NCI-H146 (cell line): ENCODE measurements around the gene ADRA2C.

Experiments
- DNase-seq: peaks from one replicate; lab custom pipeline; 2025; lab: John Stamatoyannopoulos, UW

Gene ADRA2C

GRCh38 chr4:3760841-3761240, 5.3 kb upstream of the ADRA2C start:
- no peak for DNase-seq

- no peak for DNase-seq
Observed at GRCh38 chr4:3762264-3762663, 3.9 kb upstream of the ADRA2C start.

DNA sequence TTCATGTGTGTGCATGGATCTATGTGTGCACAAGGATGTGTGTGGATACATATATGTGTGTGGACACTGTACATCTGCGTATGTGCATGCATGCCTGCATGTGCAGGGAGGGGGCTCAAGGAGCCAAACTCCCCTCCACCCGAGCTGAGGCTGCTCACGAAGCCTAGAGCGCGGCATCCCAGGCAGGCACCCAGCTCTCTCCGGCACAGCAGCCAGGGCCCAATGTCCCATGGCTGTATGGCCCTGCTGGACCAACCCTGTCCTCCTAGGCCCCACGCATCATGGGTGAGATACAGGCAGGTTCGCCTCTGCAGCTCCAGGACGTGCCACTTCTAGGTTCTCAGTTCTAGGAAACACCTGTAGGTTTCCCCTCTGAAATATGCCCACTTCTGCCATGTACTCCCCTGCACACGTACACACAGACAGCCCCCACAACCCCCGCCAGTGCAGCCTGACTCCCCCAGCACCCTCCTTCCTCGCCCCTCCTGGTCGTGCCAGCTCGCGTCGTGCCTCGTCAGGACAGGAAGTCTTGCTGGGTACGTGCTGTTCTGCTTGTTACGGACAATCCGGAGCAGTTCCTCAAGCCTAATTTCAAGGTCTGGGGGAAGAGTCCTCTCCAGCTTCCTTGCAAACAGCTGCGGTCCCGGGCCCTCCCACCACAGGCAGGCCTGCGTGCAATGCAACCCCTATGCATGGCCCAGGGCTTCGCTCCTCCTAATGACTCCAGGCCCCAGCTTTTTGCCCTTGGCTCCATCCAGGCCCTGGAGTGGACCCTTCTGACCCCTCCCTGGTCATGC, 3.2 kb upstream of the ADRA2C start:
- no peak for DNase-seq

- no peak for DNase-seq
Observed at GRCh38 chr4:3765271-3766035, 732 bp upstream of the ADRA2C start.

DNA sequence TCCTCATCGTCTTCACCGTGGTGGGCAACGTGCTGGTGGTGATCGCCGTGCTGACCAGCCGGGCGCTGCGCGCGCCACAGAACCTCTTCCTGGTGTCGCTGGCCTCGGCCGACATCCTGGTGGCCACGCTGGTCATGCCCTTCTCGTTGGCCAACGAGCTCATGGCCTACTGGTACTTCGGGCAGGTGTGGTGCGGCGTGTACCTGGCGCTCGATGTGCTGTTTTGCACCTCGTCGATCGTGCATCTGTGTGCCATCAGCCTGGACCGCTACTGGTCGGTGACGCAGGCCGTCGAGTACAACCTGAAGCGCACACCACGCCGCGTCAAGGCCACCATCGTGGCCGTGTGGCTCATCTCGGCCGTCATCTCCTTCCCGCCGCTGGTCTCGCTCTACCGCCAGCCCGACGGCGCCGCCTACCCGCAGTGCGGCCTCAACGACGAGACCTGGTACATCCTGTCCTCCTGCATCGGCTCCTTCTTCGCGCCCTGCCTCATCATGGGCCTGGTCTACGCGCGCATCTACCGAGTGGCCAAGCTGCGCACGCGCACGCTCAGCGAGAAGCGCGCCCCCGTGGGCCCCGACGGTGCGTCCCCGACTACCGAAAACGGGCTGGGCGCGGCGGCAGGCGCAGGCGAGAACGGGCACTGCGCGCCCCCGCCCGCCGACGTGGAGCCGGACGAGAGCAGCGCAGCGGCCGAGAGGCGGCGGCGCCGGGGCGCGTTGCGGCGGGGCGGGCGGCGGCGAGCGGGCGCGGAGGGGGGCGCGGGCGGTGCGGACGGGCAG, 792 bp downstream of the ADRA2C start:
- no peak for DNase-seq

DNA sequence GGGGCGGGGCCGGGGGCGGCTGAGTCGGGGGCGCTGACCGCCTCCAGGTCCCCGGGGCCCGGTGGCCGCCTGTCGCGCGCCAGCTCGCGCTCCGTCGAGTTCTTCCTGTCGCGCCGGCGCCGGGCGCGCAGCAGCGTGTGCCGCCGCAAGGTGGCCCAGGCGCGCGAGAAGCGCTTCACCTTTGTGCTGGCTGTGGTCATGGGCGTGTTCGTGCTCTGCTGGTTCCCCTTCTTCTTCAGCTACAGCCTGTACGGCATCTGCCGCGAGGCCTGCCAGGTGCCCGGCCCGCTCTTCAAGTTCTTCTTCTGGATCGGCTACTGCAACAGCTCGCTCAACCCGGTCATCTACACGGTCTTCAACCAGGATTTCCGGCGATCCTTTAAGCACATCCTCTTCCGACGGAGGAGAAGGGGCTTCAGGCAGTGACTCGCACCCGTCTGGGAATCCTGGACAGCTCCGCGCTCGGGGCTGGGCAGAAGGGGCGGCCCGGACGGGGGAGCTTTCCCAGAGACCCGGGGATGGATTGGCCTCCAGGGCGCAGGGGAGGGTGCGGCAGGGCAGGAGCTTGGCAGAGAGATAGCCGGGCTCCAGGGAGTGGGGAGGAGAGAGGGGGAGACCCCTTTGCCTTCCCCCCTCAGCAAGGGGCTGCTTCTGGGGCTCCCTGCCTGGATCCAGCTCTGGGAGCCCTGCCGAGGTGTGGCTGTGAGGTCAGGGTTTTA, 1.5 kb downstream of the ADRA2C start:
- DNase-seq: no peak

DNA sequence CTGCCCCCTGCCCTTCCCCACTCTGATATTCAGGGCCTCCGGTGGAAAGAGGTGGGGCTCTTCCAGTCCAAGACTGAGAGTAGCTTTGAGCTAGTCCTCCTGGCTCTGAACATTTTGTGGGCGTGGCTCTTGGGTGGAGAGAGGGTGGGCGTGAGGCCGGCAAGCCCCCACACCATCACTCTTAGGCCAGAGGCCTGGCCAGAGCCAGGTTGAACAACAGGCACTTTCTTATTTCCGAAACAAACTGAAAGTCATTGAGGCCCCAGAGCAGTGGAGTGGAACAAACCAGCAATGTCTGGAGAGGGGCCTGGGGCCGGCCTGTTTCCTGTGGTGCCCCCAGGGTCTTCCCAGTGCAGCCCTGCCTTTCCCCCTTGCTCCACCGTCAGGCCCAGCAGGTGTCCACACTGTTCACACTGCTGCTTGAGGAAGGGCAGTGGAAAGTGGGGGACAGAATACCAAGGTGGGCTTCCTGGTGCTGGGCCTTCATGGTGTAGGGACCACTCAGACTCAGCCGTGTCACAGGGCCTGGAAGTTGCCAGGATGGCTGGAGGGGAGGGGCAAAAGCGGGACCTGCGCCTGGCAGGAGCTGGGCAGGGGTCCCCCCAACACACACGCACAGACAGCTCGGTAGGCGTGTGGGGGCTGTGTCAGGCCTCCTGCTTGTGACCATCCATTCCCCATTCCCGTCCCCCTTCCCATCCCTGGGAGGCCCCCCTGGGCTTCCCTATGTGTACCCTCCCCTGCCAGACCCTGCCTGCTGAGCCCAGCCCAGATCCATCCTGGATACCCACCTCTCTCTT, 2.9 kb downstream of the ADRA2C start:
- no peak for DNase-seq

DNA sequence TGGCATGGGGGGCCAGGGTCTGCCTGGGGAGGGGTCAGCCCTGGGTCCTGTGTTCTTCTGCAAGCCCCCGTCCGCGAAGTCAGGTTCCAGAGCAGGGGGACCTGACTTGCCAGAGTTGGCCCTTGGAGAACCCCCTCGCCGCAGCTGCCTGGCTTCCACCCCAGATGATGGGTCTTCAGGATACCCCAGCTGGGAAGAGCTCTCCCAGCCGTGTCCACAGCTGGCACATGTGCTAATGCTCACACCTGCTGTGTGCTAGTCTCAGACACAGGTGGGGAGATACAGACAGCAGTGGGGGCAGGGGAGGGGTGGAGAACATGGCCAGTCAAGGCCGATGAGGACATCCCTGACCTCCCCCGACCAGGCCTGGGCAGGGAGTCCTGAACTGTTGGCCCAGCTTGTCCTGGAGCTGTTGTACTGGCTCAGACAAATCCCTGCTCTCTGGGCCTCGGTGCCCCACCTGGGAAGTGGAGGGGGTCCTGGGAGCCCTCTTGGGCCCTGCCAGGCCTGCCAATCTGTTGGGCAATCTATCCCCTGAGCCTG, 3.5 kb downstream of the ADRA2C start:
- no peak for DNase-seq

DNA sequence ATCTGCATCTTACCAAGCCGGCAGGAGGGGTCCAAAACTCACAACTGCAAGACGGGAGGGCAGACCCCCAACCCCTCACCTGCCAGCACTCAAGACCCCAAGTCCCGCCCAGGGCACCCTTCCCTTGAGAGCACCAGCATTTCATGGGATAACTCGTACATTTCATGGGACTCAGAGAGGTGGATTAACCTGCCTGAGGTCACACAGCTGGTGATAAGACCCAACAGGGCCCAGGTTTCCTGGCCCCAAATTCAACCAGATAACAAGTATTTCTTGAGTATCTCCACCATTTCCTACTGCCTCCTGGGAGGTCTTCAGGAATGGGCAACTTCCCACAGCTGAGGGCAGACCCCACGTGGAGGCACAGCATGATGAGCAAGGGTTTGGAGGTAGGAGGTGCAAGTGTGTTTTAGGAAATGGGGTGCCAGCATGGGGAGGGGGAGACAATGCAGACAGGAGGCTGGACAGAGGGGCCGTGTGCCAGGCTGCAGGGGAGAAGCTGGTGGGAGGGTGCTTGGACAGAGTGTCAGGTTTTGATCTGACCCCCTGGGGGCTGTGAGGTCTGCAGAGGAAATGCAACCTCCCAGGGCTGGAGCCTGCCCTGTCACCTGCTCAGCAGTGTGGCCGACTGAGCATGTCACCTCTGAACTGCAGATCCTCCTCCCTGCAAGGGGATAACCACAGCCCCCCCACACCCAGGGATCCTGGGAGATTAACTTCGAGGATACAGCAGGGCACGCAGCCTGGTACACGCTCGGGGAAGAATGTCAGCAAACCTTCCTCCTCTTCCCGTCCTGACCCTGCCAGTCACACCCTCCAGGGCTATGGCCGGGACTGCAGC, 4.4 kb downstream of the ADRA2C start:
- DNase-seq: no peak

GRCh38 chr4:3771164-3771809, 5.1 kb downstream of the ADRA2C start:
- no peak for DNase-seq

DNA sequence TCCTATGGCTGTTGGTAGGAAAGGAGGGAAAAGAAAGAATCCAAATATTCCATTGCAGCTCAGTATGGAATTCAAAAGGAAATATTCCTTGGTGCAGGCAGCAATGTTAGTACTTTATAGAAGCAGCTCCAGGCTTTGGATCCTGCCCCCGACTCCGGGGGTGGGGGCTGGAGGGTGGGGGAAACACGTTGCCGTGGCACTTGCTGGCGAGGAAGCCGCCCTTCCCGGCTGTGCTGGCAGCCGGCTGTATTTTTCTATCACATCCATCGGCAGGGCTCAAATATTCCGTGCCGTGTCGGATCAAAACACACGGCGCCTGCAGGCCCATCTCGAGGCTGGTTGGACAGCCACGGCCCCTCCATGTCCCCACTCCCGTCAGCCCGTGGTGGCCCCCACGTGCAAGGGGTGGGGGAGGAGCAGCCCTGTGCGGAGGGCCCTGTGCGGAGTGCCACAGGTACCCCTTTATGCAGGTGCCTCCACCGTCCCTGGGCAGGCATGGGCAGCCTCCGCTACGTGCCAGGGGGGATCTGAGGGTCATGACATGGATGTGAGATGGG, 5.8 kb downstream of the ADRA2C start:
- no peak for DNase-seq

GRCh38 chr4:3772632-3773031, 6.4 kb downstream of the ADRA2C start:
- DNase-seq: no peak

- no peak for DNase-seq
Observed at GRCh38 chr4:3773552-3774001, 7.4 kb downstream of the ADRA2C start.

DNA sequence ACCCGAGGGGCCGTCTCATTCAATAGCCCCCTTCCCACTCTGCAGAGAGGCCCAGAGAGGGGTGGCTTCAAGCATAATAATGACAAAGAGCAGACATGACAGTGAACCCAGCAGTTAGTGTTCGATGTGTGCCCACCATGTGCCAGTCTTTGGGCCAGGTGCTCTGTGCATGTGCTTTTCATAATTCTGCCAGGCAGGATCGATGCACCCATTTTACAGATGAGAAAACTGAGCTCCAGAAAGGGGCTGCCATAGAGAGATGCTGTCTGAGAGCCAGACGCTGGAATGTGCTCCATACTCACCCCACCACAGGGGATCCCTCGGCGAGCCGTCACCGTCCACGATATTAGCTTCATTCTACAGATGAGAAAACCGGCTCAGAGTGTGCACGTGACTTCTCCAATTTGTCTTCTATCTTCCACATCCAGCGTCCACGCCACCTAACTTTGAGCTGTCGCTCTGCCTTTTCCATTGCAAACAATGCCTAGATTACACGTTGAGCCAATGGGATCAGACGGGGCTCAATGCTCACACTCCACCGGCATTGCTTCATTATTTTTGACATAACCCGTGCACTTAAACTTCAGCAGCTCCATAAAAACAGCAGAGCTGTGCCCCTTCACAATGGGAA, 8.2 kb downstream of the ADRA2C start:
- no peak for DNase-seq

- DNase-seq: no peak
Observed at GRCh38 chr4:3775005-3775404, 8.8 kb downstream of the ADRA2C start.

DNA sequence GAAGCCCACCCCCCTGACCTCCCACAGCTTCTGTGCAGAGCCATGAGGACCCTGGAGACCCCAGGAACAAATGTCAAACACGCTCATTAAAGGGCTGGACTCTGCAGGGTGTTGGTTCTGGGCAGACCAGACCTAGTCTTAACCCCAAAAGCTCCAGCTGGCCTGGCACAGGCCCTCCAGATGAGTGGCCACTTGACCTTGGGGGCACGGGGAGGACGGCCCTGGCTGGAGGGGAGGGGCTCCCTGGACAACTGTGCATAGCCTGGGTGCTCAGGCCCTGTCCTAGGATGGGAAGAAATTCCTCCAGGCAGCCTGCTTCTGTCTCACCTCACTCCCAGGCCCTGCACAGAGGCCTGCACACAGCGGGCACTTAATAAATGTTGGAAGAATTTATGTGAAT, 9.4 kb downstream of the ADRA2C start:
- DNase-seq: no peak

DNA sequence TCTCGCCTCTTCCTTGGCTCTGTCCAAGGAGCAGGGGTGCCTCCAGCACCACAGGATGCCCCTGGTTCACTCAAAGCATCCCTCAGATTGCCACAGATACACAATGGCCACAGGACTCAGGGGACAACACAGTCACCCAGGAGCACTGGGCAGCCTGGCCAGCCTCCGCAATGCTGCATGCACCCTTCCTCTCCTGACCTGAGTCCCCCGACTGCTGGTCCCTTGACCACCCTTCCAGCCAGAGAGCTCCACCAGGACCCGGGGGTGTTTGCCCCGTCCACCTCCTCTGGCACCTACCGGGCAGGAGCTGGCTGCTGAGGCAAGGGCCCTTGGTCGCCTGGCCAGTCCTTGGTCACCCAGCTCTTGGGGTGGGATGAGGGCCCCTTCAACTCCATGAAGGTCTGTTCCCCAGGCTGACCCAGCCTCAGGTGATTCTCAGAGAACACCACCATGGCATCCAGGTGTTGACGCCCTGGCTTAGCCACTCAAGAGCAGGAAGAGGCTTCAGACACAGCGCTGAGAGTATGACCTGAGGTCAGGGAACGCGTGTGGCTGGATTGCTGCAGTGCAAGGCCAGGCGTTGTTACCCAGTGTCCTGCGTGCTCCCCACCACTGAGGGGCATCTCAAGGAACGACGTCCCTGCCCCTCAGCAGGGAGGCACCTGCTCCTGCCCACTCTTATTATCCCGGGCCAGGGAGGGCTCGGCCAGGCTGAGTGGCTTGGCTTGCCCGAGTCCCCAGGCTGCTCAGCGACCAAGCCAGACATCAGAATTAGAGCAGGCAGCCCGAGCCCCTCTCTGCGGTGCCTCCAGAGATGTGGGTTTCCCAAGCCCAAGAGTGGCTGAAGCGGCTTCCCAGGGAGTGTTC, 10.2 kb downstream of the ADRA2C start:
- no peak for DNase-seq

DNA sequence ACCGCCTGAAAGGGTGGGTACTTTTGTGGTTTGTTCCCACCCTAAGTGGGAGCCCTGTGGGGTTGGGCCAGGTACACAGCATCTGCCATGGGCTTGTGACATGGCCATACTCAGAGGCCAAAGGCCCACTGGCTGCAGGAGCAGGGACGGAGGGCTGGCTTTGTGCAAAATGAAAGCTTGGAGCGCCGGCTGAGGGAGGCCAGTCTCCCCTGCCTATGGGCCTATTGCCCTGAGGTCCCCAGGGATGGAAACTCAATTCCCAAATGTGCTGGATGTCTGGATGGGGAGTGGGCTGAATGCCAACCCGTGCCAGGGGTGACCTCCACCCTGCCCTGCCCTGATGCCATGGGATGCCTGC, 10.8 kb downstream of the ADRA2C start:
- no peak for DNase-seq
